Heart left ventricle (tissue), 16 donors: Measurements from ENCODE around the gene NOC2L. TPM values are rescaled to one million over a fixed set of nuclear protein-coding genes. Genes with fewer than 3 reads are reported as not detected.
"Not testable (repeated sequence)": the region's sequence is repeated elsewhere in the genome, so short reads cannot be mapped to it uniquely, and the experiment has no call there.

Experiments
- ATAC-seq, 4 donors: fragments of 200-7000 bp; cut with Tn5 transposase; one replicate each; pipeline ENCODE4 v1.9.1; 2020 to 2022; ENCODE audit warnings: moderate library complexity in 4 of 4, mild to moderate bottlenecking in 3 of 4, moderate number of reproducible peaks in 1 of 4
- DNase-seq, 5 donors: peaks; one replicate each; pipeline ENCODE4 v3.0.0-alpha.2; 2020
- H3K27ac ChIP-seq, 12 donors: fragments of 200-600 bp; sonication (generic) in 4 of 12; one replicate each; pipeline versions ENCODE4 v1.5.0 to v1.8.0; 2016 to 2022; ENCODE audit warnings: mild to moderate bottlenecking in 2 of 12
- H3K27me3 ChIP-seq, 9 donors: fragments of 200-600 bp; sonication (generic) in 2 of 9; one replicate each; pipeline versions ENCODE4 v1.5.1 to v1.8.0; 2016 to 2022; ENCODE audit warnings: mild to moderate bottlenecking in 3 of 9
- H3K36me3 ChIP-seq, 9 donors: fragments of 200-600 bp; sonication (generic) in 2 of 9; one replicate each; pipeline versions ENCODE4 v1.5.0 to v1.8.0; 2018 to 2022; ENCODE audit warnings: mild to moderate bottlenecking in 2 of 9
- H3K4me1 ChIP-seq, 12 donors: fragments of 200-600 bp; sonication (generic) in 4 of 12; one replicate each; pipeline versions ENCODE4 v1.5.0 to v1.8.0; 2016 to 2022; ENCODE audit warnings: mild to moderate bottlenecking in 3 of 12
- H3K4me3 ChIP-seq, 12 donors: fragments of 200-600 bp; sonication (generic) in 4 of 12; one replicate each; pipeline versions ENCODE4 v1.5.0 to v1.8.0; 2017 to 2022; ENCODE audit warnings: mild to moderate bottlenecking in 9 of 12, moderate library complexity in 4 of 12
- H3K9me3 ChIP-seq, 12 donors: fragments of 200-600 bp; sonication (generic) in 4 of 12; one replicate each; pipeline versions ENCODE4 v1.5.0 to v1.8.0; 2016 to 2022; ENCODE audit warnings: mild to moderate bottlenecking in 1 of 12
- CTCF ChIP-seq, 12 donors: fragments of 200-600 bp; sonication (generic) in 4 of 12; IDR thresholded peaks; one replicate each; pipeline versions ENCODE4 v1.5.0 to v1.8.0; 2018 to 2022; ENCODE audit warnings: antibody characterized with exemption in 12 of 12, mild to moderate bottlenecking in 5 of 12
- POLR2A ChIP-seq, 2 donors: fragments of 450-650 bp; IDR thresholded peaks; one replicate each; pipeline ENCODE4 v1.6.1; 2017; ENCODE audit warnings: antibody characterized with exemption in 2 of 2, mild to moderate bottlenecking in 2 of 2, moderate library complexity in 2 of 2
- WGBS, 4 donors: extraction: QIAGEN DNeasy Blood & Tissue Kit in 2 of 4; methylation state at CpG; one replicate each; pipeline versions ENCODE4 v1.1.5 to v1.1.7; 2013 to 2018; 5-methylcytosine and 5-hydroxymethylcytosine counted together
- intact Hi-C, 10 donors: fragments of 100-400 bp; cut with DNase I; formaldehyde crosslinking; loops; one replicate each; pipeline versions ENCODE4 v1.11.1 to v1.14.2; 2022
- polyA plus RNA-seq, 2 donors: library from polyadenylated mRNA; stranded (reverse); fragments of 200-250 nt; gene quantifications; one replicate each; pipeline ENCODE4 v1.2.3, GENCODE V29; 2013
- total RNA-seq, 9 donors: library from RNA; depleted of rRNA in 2 of 9; stranded (reverse); fragments of >200 nt in 2 of 9; fragmentation: NEBNext Ultra II Directional in 3 of 9; extraction: Animal tissue kit (Norgen Biotek cat#: 25700) in 3 of 9; gene quantifications; one replicate each; pipeline versions ENCODE4 v1.1.0 to v1.2.4, GENCODE V29; 2016 to 2023
- donor health status: ischemic (EF 13 %, LVEDD 7.1; RV severe dilation, severe dysfunction).
- donor health status: healthy with polysubstance abuse.
- donor health status: DM: no; HTN: yes; CAD: no.
- donor health status: DM: no; HTN: no; CAD: no.
- donor health status: ischemic (EF 25% LVEDD 6.9; RV normal size, moderate dysfunction).
- donor health status: ischemic (EF 25% LVEDD 5.7; RV mildly dilated, moderate dysfunction).
- donor health status: healthy.
- donor health status: DM: yes; HTN: yes; CAD: no.
- donor health status: ischemic (EF 35%, LVEDD 5.7; RV mildly dilated, moderate dysfunction).
- donor health status: nonischemic (EF 11% LVEDD 7.7; RV severe dilation, severe dysfunction).
- donor health status: DM: yes; HTN: yes; CAD: no.
- donor health status: PGD.
- donor health status: ischemic (EF 29% LVEDD 5.4; RV normal size, mild dysfunction).
- donor health status: nonischemic (EF 23%, LVEDD 6.1; RV moderate dilation, normal function).

The NOC2L gene
- total and polyA plus RNA-seq, 11 donors, result 36.0 to 85.3 (median 44.0) TPM

GRCh38 chr1:996851-997712 lies 38.0 kb upstream of the NOC2L start:
- peak in 3 of 5 donors; percentile 26 to 60 (median 28) for DNase-seq
- Histone ChIP-seq H3K27me3 (peaks cover 0 to 58% (median 0%) of the 10 kb centered on the region in 9 donors), H3K27ac (peak overlapping the region in 1 of 12 donors; percentile 99), H3K36me3 (peaks cover 0 to 7% (median 0%) of the 10 kb centered on the region in 9 donors), H3K4me1 (peaks cover 0 to 41% (median 19%) of the 10 kb centered on the region in 12 donors), H3K9me3 (peaks cover 0 to 5% (median under 1%) of the 10 kb centered on the region in 12 donors), H3K4me3 (peak overlapping the region in 3 of 12 donors; percentile 90 to 93 (median 92))
- WGBS, 4 donors, result 72 to 78% (median 73%) methylated on average over 23 to 24 of the region's 24 CpGs
- intact Hi-C loops, result loop anchor here in 1 of 10 donors (5.0 kb wide), 1 partner anchor 90 kb away; no protein-coding TSS in a partner anchor
- no peak for ATAC-seq
- TF ChIP-seq POLR2A (IDR thresholded peaks at IDR 0.05) (no peak), CTCF (IDR thresholded peaks at IDR 0.05) (no peak)

- no peak for ATAC-seq
Measured at GRCh38 chr1:995665-996633, 36.9 kb upstream of the NOC2L start.

GRCh38 chr1:994546-994945 lies 35.5 kb upstream of the NOC2L start:
- H3K36me3 ChIP-seq, H3K4me3 ChIP-seq, ATAC-seq, intact Hi-C loops, H3K27ac ChIP-seq, DNase-seq: not testable (repeated sequence)
- Histone ChIP-seq H3K9me3 (peaks cover 0 to 11% (median 3%) of the 10 kb centered on the region in 12 donors), H3K4me1 (peaks cover 0 to 22% (median 15%) of the 10 kb centered on the region in 12 donors), H3K27me3 (peaks cover 0 to 32% (median 0%) of the 10 kb centered on the region in 9 donors)
- WGBS, 4 donors, result 86 to 95% (median 88%) methylated on average over 6 of the region's 6 CpGs

More at GRCh38 chr1:995665-996633, 36.9 kb upstream of the NOC2L start:
- peak in 3 of 5 donors; percentile 20 to 55 (median 29) for DNase-seq
- Histone ChIP-seq H3K36me3 (peaks cover 0 to 7% (median 0%) of the 10 kb centered on the region in 9 donors), H3K4me3 (no peak overlapping the region), H3K27ac (no peak overlapping the region), H3K4me1 (peaks cover 0 to 31% (median 17%) of the 10 kb centered on the region in 12 donors), H3K9me3 (peaks cover 0 to 11% (median 3%) of the 10 kb centered on the region in 12 donors), H3K27me3 (peaks cover 0 to 46% (median 0%) of the 10 kb centered on the region in 9 donors)
- intact Hi-C loops, result loop anchor here in 1 of 10 donors (5.0 kb wide), 1 partner anchor 89 kb away; no protein-coding TSS in a partner anchor
- 44 to 52% (median 46%) methylated on average over 12 to 30 of the region's 30 CpGs for WGBS, 4 donors
- no peak for TF ChIP-seq POLR2A (IDR thresholded peaks at IDR 0.05)
- no peak for TF ChIP-seq CTCF (IDR thresholded peaks at IDR 0.05)

GRCh38 chr1:993379-993995 lies 34.4 kb upstream of the NOC2L start:
- intact Hi-C loops, result no loop called here
- DNase-seq, result peak in 2 of 5 donors; percentile 13 to 49
- H3K36me3 ChIP-seq, result peaks cover 0 to 7% (median 0%) of the 10 kb centered on the region in 9 donors
- 71 to 83% (median 73%) methylated on average over 13 to 15 of the region's 15 CpGs for WGBS, 4 donors
- H3K9me3 ChIP-seq, result peaks cover 0 to 11% (median 3%) of the 10 kb centered on the region in 12 donors
- ATAC-seq, result no peak
- H3K4me1 ChIP-seq, result peaks cover 0 to 16% (median 10%) of the 10 kb centered on the region in 12 donors
- peaks cover 0 to 22% (median 0%) of the 10 kb centered on the region in 9 donors for H3K27me3 ChIP-seq
- no peak overlapping the region for H3K27ac ChIP-seq
- no peak overlapping the region for H3K4me3 ChIP-seq
- TF ChIP-seq CTCF (IDR thresholded peaks at IDR 0.05) (no peak), POLR2A (IDR thresholded peaks at IDR 0.05) (no peak)
